HG03095 (cell line): ENCODE data around the gene GALNT10.

Experiments used
- ATAC-seq: cut with Tn5 transposase; IDR thresholded peaks from one replicate; pipeline ENCODE4 v1.9.1; 2021; ENCODE audit warnings: moderate library complexity; ENCODE audit not compliant: unreplicated experiment

GALNT10 gene

DNA sequence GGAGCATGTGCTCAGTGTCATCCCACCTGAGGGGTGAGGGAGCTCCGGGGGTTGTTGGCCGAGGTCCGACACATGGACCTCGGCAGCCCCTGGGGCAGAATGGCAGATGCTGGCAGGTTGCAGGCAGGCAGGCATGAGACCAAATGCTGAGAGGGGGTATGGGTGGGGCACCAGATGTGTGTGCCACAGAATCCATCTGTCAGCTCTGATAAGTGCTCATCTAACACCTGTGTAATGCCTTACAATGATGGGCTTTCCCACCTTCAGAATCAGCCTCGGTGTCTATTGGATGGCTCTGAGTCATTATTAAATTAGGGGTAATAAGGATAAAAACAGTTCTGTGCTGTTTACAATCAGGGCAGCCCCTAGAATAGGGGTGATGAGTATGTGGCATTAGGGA, 182.1 kb downstream of the GALNT10 start:
- ATAC-seq = no peak

DNA sequence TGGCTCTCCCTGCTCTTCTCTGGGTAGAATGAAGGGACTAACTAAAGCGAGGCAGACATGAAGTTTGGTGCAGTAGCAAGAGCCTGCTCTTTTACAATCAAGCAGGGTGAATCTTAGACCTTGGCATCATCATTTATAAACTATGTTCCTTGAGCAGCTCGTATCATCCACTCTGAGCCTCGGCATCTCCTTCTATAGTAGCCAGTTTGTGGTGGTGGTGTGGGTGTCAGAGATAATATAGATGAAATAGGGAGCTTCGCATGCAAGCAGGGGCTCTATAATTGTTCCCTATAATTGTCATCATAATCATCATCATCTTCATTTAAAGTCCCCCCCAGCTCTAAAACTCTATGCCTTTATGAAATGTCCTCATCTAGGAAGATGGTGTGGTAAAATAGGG, 182.8 kb downstream of the GALNT10 start:
- ATAC-seq = no peak

DNA sequence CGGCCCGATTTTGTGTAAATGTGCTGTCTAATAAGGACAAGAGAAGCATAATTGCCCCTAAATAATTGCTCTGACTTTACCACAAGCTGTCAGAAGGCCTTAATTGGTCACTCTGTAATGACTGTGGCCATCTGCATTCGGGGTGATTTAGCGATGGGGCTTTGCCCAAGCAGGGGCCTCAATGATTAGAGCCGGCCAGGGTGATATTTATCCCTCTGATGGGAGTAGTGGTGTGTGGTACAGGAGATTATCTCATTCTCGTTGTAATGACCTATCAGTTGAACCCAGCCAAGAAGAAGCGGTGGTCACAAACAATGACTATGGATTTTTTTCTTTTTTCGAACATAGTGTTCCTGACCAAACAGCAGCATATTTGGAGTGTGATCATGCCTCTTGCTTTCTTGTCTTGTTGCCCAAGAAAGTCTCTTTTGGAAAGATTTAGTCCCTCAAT, 183.2 kb downstream of the GALNT10 start:
- no peak for ATAC-seq

DNA sequence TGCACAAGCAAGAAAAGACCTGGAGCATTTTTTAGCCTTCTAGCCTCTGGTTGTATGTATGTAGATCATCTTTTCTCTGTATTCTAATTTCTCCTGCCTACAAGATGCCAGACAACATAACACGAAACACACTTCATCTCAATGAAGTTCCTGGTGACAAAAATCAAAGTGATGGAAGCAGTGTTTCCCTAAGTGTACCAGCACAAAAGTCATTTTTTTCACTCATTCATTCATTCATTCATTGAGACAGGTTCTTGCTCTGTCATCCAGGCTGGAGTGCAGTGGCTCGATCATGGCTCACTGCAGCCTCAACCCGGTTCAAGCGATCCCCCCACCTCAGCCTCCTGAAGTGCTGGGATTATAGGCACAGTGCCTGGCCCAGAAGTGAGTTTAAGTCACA, 183.7 kb downstream of the GALNT10 start:
- ATAC-seq = no peak

DNA sequence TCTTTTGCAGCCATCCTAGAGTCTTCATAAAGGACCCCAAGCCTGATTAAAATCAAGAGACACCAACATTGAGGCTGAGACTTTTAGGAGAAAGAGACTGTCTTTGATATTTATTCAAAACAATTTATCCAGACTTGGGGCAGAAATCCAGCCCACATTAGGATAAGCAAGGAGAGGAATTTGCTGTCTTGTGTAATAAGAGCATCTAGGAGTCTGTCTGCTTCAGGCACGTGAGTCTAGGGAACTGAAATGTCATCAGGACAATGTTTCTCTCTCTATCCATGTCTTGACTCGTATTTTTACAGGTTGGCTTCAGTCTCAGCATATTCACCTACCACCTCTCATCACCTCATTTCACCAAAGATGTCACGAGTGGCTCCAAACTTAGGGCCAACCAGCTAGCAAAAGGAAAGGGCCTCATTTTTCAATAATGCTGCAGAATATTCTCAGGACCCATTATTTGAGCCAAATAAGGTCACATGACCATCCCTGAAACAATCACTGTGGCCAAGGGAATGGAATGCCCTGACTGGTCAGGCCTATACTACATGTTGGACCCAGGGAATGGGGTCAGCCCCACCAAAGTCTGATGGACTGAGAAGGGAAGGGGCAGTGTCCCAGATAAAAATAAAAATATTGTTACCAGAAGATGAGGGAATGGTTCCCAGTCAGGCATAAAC, 184.9 kb downstream of the GALNT10 start:
- no peak for ATAC-seq

DNA sequence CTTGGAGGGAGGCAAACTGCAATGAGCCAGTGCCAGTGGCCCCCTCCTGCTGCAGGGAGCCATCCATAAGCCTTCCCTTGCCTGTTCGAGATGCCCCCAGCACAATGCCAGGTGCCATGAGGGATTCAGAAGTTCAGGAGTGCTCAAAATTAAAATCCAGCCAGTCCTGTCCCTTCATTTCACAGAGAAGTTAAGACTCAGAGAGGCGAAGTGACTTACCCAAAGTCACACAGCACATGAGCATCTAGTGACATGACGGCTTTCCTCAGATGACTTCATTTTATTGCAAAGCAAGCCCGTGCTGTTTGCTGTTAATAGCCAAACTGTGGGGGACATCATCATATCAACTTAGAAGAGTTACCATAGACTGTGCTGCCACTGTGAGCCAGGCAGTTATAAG, 185.9 kb downstream of the GALNT10 start:
- no peak for ATAC-seq

DNA sequence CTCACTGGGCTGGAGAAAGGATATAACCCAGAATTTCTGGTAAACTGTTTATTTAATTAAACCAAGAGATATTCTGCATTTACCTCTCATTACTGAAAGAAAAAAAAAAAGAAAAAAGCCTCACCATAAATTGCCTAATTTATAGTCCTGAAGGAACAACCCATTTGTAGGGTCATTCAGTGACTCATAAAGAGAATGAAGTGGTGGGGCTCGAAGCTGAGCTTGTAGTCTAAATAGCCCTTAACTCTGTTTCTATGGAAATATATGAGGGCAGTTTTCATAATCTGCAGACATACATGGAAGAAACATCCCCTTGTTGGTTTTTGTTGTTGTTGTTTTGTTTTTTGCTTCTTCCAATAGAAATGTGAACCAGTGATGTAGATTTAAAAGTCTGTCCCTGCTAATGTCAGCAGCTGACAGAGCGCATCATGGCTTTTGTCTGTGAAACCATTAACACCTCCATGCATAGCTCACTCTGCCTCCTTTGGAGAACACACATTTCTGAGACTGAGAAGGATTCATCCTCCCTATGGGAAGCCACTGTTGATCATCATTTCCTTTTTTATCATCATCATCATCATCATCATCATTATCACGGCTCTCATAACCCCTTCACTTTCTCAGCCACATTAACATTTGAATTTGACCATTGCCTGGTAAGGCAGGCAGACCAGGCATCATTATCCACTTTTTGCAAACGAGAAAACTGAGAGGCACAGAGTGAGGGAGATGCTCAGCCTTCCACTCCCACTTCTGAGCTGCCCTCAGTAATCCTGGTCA, 187.4 kb downstream of the GALNT10 start:
- ATAC-seq = no peak

DNA sequence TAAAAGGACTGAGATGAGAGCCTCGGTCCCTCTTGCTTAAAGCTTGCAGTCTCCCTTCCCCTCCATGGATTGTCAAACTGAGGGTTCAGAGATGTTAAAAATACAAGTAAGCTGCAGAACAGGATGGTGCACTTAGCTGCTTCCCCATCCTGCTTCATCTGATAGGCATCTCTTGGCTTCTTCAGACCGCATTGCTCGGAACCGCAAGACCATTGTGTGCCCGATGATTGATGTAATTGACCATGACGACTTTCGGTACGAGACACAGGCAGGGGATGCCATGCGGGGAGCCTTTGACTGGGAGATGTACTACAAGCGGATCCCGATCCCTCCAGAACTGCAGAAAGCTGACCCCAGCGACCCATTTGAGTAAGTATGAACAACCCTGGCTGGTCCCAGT, 189.7 kb downstream of the GALNT10 start:
- no peak for ATAC-seq

DNA sequence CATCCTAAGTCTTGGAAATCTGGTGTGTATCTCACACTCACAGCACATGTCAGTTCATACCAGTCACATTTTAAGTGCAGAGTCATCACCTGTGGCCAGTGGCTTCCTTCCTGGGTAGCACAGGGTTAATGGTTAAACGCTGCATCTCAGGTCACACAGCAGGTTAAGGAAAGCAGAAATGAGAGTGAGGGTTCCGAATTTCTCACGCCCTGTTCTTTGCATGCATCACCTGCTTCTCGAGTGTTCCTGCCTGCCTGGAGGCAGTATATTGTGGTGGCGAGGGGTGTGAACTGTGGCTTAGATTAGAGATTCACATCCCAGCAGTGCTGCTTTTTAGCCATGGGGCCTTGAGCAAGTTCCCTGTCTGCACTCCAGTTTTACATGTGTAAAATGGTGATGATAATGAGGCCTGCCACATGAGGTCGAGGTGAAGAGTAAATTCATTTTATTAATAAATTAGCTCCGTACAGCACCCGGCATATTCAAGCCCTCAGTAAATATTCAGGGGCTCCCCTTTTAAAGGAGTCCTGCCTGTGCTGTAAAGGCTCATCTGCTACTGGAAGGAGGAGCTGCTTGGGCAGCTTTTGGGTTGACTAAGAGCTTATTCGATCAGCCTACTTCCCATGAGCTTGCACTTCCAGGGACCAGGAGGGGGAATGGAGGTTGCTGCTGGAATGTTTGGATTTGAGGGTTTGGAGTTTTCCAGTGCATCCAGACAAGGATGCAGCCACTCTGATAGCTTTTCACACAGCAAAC, 194.1 kb downstream of the GALNT10 start:
- peak; percentile 99 for ATAC-seq

DNA sequence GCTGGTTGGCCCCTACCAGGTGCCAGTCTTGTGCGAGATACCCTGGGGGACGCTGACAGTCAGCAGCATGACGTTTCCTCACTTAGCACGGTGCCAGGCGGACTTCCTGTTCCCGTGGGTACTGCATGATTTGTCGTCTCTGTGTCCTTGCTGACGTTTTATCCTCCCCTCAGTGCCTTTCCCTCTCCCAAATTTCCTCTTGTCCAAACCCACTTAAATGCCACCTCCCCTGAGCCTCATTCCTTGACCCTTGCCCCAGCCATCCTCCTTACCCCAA, 194.6 kb downstream of the GALNT10 start:
- no peak for ATAC-seq

DNA sequence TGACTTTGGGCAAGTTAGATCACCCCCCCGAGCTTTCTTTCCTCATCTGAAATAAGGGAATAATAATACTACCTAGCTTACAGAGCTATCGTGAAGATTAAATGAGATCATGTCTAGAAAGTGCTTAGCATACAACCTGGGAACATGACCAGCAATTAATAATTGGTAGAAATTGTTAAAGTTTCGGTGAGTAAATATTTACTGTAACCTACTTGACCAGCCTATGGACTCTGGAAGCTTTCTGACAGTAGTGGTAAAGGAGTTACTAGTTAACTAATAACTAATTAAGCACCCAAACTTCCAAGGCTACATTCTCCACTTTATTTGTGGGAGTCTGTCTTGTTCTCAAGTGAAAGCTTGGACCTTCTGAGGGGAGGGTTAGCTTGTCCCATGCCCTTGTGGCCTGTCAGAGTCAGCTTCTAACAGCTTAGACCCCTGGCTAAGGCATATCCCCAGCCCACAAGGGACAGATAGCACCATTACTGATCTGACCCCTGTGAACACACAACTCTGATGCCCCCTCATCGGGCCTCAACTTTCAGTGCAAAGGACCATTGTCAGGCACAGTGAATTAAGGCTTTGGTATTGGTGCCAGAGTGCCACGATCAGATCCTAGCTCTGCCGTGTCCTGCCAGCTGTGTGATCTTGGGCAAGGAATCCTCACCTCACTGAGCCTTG, 196.6 kb downstream of the GALNT10 start:
- ATAC-seq = no peak

DNA sequence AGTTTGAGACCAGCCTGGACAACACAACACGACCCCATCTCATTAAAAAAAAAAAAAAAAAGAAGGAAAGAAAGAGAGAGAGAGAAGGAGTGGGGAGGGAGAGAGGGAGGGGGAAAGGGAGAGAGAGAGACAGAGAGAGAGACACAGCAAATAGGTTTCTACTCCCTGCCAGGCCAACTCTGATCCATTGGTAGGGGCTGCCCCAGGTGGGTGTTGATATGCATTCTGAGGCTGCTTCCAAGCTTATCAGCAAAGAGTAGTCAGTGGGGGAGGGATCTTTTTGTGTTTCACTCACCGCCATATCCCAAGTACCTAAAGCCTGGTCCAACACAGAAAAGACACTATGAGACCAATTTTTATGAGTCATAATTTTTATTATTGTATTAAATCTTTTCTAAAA, 198.3 kb downstream of the GALNT10 start:
- ATAC-seq = no peak

DNA sequence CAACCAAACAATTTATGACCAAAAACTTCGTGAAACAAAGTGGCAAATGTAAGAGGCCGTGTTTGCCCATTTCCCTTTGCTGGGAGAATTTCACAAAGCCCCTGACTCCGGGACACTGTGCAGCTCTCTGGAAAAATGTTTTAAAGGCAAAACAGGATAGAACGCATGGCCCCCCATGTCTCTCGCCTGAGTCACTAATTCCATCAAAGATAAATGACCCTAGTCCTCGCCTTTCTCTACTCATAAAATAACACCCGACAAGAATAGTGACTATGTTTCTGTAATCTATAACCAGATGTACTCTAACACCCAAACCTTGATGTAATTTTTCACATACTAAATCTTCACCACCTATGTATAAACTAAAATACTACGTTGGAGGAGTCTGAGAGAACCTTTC, 199.6 kb downstream of the GALNT10 start:
- ATAC-seq = no peak

DNA sequence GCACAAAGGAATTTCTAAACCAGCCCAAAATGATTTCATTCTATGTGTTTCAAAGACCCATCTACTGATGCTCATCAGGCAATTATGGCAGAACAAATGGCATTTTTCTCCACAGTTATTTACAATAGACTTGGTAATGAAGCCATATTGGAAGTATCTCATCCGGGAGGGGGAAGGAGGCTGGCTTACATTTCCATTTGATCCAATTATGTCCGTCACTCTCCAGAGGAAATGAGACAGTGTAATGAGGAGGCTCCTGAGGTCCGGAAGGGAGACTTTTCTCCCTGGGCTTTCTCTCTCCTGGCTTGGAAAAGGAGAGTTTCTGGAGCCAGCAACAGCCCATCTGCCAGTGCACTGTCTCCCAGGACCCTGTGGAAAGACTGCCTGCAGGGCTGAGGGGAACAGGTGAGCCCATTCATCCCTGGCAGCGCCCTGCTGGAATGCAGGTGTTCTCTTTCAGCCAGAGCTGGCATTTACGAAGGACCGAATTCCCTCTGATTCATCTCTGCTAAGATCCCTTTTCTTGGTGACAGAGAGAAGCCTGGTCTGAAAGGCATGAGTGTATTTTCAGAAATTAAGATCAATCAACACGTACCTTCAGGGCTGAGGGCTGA, 200.3 kb downstream of the GALNT10 start:
- ATAC-seq = no peak

DNA sequence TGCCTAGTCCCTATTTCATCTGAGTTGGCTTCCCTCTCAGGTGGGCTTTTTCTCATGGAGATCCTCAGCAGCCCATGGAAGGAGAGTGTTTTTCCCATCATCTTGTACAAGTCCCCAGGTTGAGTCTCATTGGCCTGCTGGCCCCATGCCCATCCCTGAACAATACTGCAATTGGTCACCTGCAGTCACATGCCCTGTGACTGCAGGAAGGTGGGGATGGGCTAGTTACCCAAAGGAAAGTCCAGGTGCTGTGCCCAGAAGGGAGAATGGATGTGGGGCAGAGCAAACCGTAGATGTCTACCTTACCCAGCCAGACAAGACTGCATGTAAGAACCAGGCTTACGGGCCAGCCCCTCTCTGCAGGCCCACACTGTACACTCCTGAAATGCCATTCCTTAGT, 201.3 kb downstream of the GALNT10 start:
- ATAC-seq = no peak

DNA sequence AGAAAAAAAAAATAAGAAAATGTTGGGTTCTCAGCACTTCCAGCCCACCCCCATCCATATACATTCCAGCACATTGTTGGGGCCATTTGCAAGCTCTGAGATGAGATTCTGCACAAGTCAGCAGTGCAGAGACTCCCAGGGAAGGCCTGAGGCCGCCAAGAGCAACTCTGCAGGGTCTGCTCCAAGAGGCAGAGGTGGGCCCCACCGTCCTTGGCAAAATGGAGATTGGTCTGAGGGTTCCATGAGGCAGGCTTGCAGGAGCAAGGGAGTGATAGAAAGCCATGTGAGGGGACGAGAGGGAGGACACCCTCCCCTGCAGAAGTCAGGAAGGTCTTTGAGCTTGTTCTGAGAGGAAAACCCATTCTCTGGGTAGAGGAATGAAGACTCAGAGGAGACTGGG, 203.3 kb downstream of the GALNT10 start:
- ATAC-seq = no peak

DNA sequence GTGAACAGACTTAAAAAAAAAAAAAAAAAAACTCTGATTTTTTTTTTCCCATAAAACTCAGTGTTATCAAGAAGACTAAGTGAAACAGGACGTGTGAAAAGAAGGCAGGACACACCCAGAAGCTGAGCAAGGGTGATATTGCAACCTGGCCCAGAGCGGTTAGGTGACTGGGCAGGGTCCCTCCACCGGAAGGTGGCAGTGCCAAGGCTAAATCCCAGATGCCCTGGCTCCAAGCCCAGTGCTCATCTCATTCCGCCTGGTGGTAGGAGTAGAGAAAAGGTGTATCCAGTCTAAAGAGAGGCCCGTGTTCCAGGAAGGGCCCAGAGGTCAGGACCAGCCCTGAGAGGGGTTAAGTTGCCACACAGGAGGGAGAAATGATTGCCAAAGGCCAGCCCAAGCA, 203.8 kb downstream of the GALNT10 start:
- no peak for ATAC-seq

DNA sequence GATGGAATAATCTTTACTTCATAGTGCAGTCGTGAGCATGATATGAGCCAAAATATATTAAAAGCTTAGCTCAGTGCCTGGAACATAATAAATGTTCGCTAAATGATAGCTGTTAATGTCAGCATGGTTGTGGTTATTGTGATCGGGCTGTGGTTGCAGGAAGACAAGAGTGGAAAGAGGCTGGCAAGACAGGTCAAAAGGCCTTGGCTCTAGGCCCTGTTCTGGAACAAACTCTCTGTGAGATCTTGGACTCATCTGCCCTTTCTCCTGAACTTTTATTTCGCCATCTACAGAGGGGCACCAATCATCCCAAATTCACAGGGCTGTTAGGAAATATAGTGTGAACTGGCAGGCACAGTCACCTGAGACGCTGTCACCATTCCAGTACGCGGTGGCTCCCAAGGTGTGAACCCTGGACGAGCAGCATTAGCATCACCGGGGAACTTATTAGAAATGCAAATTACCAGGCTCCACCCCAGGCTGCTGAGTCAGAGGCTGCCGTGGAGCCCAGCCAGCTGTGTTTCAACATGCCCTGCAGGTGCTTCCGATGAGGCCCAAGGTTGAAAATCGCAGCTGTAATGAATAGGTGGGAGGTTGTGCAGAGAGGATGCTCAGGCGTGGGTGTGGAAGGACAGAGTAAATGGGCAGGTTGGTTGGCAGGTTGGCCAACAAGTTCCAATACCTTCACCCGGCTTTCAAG, 205.0 kb downstream of the GALNT10 start:
- peak; percentile 81 for ATAC-seq

DNA sequence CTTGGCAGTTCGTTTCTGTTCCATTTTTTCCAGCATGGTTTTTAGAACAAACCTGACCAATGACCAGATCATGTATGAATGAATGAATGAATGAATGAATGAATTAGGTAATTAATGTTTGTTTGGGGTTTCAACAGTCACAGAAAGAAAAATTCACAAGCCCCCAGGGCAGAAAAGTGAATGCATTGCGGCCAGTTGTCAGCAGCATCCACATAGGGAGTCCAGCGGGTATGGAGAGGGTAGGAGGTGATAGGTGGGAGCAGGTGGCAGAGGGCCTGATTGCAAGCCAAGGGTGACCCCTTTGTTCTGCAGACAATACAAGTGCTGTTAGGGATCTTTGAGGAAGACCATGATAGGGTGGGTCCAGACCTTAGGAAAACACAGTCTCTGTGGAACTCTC, 205.6 kb downstream of the GALNT10 start:
- no peak for ATAC-seq

DNA sequence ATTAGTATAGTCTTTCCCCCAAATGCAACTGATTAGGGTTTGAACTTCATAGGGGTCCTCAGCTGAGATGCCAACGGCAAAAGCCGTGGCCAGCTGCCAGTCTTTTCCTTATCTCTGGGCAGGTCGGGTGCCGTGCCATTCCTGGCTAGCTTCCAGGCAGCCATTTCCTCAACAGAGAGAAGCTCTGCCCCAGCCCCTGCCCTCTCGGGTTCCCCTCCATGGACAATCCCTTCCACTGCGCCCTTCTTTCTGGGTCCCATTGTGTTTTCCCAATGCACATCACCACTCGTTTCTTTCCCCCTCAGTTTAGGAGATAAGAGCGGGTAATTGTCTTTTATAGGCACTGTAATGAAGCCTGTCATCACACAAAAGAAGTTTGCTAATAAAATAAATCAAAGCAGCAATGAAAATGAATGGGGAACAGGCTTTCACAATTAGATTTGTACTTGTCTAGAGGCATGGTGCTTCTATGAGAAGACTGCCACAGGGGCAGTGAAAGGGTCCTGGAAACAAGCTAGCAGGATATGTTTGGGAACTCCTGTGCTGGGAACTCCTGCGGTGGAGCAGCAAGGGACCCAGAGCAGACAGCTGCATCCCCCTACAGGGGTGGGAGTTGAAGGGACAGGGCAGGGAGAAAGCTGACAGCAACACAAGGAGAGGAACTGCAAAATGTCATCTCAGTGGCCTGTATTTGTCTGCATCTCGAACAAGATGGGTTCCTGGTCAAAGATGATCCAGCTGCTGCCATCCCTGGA, 207.3 kb downstream of the GALNT10 start:
- no peak for ATAC-seq
